SH-SY5Y (cell line): ENCODE measurements around the gene ANKRA2.

Experiments
- GATA2 ChIP-seq: IDR thresholded peaks from 2 replicates; pipeline ENCODE4 v1.6.1; 2011; ENCODE audit warnings: mild to moderate bottlenecking, low read depth, low read length
- GATA3 ChIP-seq: IDR thresholded peaks from 2 replicates; pipeline ENCODE4 v1.6.1; 2011; ENCODE audit warnings: low read depth, mild to moderate bottlenecking, low read length, moderate library complexity

- no peak for TF ChIP-seq GATA3
- TF ChIP-seq GATA2 = no peak
Observed at GRCh38 chr5:73528248-73528647, 37.2 kb downstream of the ANKRA2 start.
